Activated gamma-delta T cell treated with Interleukin-2 at 50 U/mL for 16 hours (primary cell): ENCODE data around the gene SIPA1L3.
A peak's percentile ranks its signal among the peaks of the same experiment; 100 is the strongest.

ENCODE experiments used
- DNase-seq: peaks from one replicate; pipeline ENCODE4 v3.0.0-alpha.2; 2020

Gene SIPA1L3

GRCh38 chr19:38073841-38074685 is 167.1 kb downstream of the SIPA1L3 start:
- no peak for DNase-seq

DNA sequence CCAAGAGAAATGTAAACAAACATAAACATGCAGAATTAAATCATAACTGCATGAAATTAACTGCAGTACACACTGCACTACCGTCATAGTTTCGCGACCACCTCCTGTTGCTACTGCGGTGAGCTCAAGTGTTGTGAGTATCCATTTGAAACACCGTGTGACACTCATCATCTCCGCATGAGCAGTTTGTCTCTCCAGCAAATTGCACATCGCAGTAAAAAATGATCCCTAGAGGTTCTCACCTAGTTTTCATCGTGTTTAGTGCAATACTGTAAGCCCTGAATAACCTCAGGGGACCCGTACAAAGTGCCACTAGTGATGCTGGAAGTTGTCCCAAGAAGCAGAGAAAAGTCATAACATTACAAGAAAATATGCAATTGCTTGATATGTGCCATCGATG is 169.3 kb downstream of the SIPA1L3 start:
- DNase-seq, result no peak

- no peak for DNase-seq
Observed at GRCh38 chr19:38078302-38078930, 171.4 kb downstream of the SIPA1L3 start.

DNA sequence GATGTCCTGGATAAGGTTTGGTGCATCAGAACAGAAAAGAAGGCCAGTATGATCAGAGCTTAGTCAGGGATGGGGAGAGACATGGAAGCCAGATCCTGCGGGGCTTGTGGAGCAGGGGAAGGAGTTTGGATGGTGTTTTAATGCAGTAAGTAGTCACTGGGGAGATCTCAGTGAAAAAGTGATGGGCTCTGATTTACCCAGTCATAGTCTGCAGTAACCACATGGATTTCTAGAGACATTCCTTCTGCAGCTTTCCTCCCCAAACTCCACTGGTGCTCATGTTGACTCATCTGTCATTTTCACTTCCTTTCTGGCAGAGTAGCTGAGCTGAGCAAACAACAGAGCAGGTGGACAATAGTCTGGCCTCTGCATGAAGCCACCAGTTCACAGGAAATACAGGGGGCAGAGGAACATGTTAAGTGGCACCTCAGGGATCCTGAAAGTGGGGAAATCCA is 172.9 kb downstream of the SIPA1L3 start:
- no peak for DNase-seq

GRCh38 chr19:38081547-38082255 is 174.7 kb downstream of the SIPA1L3 start:
- no peak for DNase-seq

DNA sequence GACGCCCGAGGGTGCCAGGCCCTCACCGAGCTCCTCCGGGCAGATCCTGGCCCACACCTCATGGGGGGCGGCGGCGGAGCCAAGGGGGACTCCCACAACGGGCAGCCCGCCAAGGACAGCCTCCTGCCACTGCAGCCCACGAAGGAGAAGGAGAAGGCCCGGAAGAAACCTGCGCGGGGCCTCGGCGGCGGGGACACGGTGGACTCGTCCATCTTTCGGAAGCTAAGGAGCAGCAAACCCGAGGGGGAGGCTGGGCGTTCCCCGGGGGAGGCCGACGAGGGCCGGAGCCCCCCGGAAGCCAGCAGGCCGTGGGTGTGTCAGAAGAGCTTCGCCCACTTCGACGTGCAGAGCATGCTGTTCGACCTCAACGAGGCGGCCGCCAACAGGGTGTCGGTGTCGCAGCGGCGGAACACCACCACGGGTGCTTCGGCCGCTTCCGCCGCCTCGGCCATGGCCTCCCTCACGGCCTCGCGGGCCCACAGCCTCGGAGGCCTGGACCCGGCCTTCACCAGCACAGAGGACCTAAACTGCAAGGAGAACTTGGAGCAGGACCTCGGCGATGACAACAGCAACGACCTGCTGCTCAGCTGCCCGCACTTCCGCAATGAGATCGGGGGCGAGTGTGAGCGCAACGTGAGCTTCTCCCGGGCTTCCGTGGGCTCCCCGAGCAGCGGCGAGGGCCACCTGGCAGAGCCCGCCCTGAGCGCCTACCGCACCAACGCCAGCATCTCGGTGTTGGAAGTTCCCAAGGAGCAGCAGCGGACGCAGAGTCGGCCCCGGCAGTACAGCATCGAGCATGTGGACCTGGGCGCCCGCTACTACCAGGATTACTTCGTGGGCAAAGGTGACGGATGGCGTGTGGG is 175.5 kb downstream of the SIPA1L3 start:
- DNase-seq, result no peak

GRCh38 chr19:38084196-38084595 is 177.2 kb downstream of the SIPA1L3 start:
- DNase-seq, result no peak

GRCh38 chr19:38089440-38089839 is 182.4 kb downstream of the SIPA1L3 start:
- no peak for DNase-seq

- no peak for DNase-seq
Observed at GRCh38 chr19:38093154-38093553, 186.1 kb downstream of the SIPA1L3 start.

DNA sequence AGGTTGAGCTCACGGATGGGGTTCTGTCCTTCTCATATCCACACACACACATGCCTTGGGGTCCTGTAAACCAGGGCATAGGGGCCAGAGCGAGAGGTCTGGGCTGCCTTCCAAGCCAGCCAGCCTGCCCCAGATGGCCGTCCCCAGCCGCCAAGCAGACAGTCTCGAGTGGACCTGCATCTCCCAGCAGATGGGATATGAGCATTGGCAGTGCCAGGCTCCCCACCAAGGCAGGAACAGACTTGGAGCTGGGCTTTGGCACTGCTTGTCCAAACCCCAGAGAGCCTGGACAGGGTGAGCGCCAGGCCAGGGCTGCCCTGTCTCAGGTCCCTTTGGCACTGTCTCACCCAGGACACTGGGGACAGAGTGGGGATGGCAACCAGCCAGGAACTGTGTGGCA is 186.6 kb downstream of the SIPA1L3 start:
- DNase-seq, result no peak

GRCh38 chr19:38095411-38096308 is 188.7 kb downstream of the SIPA1L3 start:
- DNase-seq, result peak; percentile 41

GRCh38 chr19:38099966-38100365 is 193.0 kb downstream of the SIPA1L3 start:
- no peak for DNase-seq

GRCh38 chr19:38100589-38100988 is 193.6 kb downstream of the SIPA1L3 start:
- no peak for DNase-seq

DNA sequence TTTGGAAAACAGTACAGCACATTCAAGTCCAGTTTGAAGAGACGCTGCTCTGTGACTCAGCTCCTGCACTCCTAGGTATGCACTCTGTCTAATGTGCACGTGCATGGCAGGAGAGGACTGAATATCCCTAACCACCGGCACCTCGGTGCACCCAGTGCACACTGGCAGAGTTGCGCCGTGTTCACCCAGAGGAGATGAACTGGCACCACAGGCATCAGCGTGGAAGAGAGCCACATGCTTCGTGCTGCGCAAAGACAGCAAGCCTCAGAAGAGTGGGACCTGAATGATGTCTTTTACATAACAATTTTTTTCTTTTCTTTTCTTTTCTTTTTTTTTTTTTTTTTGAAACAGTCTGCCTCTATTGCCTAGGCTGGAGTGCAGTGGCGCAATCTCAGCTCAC is 194.7 kb downstream of the SIPA1L3 start:
- DNase-seq, result no peak

GRCh38 chr19:38105574-38105973 is 198.6 kb downstream of the SIPA1L3 start:
- no peak for DNase-seq

DNA sequence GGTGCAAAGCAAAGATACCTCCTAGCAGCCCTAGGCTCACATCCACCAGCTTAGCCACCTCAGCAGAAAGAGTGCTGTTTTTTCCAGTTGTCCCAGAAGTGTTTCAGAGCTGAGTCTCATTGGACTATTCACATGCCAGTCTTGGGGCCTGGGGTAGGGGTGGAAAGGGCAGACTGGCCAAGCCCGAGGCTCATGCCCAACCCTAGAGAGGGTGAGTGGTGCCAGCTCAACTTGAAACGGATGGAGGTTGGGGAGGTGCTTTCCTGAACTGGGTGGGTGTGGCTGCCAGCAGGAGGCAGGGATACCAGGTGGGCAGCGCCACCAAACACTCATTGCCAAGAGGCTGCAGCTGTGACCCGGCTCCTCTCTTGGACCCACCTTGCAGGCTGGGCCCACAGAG is 200.1 kb downstream of the SIPA1L3 start:
- no peak for DNase-seq

GRCh38 chr19:38111898-38112297 is 204.9 kb downstream of the SIPA1L3 start:
- no peak for DNase-seq

DNA sequence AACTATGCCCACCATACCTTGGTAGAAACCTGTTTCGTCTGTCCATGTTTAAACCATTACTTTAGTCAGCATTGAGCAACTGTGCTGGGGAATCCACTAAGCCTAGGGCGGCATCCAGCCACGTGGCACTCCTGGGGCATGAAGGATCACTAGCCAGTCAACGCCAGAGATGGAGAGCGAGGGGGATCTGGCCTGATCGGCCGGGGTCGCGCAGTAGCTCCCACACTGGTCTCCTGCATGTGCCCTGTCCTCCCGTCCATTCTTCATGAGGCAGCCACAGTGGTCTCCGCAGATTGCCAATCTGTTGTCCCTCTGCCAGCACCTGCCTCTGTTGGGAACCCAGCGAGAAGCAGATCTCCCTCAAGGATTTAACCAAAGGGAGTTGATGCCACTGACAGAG is 207.6 kb downstream of the SIPA1L3 start:
- DNase-seq, result no peak

DNA sequence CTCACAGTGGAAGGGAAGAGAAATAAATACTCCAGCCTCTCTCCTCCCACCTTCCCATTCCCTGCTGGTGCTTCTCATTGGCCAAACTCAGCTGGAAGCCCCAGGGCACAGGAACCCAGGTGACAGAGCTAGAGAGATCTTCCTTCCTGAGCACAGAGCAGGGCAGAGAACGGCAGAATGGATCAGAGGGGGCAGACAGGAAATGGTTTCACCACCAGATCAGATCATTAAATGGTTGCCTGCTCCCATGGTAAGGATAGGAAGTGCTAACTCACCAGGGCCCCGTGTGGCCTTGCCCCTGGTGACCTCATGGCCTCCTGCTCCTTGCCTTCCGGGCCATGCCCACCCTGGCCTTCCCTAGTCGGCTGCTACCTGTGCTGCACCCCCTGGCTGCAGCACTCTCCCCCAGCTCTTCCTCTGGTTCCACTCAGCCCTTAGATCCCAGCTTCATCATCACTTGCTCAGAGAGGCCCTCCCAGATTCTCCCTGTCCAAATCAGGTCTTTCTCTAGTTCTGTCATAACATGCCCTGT is 208.3 kb downstream of the SIPA1L3 start:
- DNase-seq, result no peak

DNA sequence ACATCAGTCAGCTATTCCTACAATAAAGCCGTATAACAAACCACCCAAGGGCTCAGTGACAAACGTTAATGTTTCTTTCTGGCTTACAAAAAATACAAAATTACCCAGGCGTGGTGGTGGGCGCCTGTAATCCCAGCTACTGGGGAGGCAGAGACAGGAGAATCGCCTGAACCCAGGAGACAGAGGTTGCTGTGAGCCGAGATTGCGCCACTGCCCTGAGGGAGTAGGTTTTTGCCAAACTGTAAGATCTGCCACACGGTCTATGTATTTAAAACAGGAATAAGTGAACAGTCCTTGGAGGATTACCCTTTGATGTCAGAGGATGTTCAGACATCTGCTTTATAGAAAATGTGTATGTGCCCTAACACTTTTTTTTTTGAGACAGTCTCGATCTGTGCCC is 211.2 kb downstream of the SIPA1L3 start:
- DNase-seq, result no peak

- no peak for DNase-seq
Observed at GRCh38 chr19:38120471-38121025, 213.5 kb downstream of the SIPA1L3 start.
